ENCODE data around the gene TYW1.
"Not testable (repeated sequence)": the region's sequence is repeated elsewhere in the genome, so short reads cannot be mapped to it uniquely, and the experiment has no call there.

DNA sequence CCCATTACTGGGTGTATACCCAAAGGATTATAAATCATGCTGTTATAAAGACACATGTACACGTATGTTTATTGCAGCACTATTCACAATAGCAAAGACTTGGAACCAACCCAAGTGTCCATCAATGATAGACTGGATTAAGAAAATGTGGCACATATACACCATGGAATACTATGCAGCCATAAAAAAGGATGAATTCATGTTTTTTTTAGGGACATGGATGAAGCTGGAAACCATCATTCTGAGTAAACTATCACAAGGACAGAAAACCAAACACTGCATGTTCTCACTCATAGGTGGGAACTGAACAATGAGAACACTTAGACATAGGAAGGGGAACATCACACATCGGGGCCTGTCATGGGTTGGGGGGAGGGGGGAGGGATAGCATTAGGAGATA, 94.4 kb downstream of the TYW1 start:
- TF ChIP-seq, protein P1, sequence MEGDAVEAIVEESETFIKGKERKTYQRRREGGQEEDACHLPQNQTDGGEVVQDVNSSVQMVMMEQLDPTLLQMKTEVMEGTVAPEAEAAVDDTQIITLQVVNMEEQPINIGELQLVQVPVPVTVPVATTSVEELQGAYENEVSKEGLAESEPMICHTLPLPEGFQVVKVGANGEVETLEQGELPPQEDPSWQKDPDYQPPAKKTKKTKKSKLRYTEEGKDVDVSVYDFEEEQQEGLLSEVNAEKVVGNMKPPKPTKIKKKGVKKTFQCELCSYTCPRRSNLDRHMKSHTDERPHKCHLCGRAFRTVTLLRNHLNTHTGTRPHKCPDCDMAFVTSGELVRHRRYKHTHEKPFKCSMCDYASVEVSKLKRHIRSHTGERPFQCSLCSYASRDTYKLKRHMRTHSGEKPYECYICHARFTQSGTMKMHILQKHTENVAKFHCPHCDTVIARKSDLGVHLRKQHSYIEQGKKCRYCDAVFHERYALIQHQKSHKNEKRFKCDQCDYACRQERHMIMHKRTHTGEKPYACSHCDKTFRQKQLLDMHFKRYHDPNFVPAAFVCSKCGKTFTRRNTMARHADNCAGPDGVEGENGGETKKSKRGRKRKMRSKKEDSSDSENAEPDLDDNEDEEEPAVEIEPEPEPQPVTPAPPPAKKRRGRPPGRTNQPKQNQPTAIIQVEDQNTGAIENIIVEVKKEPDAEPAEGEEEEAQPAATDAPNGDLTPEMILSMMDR (IDR thresholded peaks at IDR 0.05) = not testable (repeated sequence)
- TF ChIP-seq, protein P2, sequence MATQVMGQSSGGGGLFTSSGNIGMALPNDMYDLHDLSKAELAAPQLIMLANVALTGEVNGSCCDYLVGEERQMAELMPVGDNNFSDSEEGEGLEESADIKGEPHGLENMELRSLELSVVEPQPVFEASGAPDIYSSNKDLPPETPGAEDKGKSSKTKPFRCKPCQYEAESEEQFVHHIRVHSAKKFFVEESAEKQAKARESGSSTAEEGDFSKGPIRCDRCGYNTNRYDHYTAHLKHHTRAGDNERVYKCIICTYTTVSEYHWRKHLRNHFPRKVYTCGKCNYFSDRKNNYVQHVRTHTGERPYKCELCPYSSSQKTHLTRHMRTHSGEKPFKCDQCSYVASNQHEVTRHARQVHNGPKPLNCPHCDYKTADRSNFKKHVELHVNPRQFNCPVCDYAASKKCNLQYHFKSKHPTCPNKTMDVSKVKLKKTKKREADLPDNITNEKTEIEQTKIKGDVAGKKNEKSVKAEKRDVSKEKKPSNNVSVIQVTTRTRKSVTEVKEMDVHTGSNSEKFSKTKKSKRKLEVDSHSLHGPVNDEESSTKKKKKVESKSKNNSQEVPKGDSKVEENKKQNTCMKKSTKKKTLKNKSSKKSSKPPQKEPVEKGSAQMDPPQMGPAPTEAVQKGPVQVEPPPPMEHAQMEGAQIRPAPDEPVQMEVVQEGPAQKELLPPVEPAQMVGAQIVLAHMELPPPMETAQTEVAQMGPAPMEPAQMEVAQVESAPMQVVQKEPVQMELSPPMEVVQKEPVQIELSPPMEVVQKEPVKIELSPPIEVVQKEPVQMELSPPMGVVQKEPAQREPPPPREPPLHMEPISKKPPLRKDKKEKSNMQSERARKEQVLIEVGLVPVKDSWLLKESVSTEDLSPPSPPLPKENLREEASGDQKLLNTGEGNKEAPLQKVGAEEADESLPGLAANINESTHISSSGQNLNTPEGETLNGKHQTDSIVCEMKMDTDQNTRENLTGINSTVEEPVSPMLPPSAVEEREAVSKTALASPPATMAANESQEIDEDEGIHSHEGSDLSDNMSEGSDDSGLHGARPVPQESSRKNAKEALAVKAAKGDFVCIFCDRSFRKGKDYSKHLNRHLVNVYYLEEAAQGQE (IDR thresholded peaks at IDR 0.05; ENCODE audit: insufficient read depth in 1 of 2, low read depth in 2 of 2, low read length in 1 of 2) = not testable (repeated sequence)
- TF ChIP-seq POLR2AphosphoS5 (IDR thresholded peaks at IDR 0.05; ENCODE audit: low read depth, low read length); TCF7L2 (IDR thresholded peaks at IDR 0.05; ENCODE audit: low read depth, low read length); SIN3A (IDR thresholded peaks at IDR 0.05; ENCODE audit: borderline replicate concordance, insufficient read depth, low read depth, low read length): not testable (repeated sequence)

Measured in Panc1 (cell line).